PC-9 (cell line): ENCODE data around the gene ULK3.

Source experiments
- EZH2 ChIP-seq: fragments of 200-600 bp; sonication (generic); IDR thresholded peaks from 2 replicates; pipeline ENCODE4 v1.8.0; 2017; ENCODE audit warnings: antibody characterized with exemption, low read depth
- TF ChIP-seq, protein P1 (sequence below): fragments of 200-600 bp; sonication (generic); conservative IDR thresholded peaks from 2 replicates; pipeline ENCODE4 v1.6.1; 2017; ENCODE audit warnings: mixed run types, antibody characterized with exemption, mild to moderate bottlenecking, moderate library complexity

DNA sequence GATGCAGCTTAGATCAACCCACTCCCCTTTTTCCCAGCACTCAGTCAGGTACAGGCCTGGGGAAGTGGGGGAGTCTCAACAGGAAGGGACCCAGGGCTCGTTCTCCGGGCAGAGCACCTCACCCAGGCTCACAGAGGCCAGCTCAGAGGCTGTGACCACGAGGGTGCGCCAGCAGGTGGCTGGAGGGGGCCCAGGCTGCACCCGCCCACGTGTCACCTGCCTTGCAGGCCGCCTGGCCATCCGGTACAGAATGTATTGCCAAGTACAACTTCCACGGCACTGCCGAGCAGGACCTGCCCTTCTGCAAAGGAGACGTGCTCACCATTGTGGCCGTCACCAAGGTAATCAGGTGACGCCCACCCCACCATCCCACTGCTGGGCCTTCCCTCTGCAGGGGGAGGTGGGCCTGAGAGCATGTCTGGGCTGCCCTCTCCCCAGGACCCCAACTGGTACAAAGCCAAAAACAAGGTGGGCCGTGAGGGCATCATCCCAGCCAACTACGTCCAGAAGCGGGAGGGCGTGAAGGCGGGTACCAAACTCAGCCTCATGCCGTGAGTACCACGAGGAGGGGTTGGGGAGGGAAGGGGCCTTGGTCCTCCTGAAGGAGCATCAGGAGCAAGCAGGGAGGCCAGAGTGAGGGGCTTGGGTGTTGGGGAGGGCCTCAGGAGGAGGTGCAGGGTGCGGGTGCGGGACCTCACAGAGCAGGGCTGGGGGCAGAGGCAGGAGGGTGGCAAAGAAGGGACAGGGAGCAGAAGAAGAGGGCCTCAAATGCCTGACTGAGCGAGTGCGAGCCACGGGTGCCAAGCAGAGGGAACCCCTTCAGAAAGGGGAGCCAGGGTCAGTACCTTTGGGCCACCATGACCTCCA is 44.3 kb downstream of the ULK3 start:
- TF ChIP-seq, protein P1, sequence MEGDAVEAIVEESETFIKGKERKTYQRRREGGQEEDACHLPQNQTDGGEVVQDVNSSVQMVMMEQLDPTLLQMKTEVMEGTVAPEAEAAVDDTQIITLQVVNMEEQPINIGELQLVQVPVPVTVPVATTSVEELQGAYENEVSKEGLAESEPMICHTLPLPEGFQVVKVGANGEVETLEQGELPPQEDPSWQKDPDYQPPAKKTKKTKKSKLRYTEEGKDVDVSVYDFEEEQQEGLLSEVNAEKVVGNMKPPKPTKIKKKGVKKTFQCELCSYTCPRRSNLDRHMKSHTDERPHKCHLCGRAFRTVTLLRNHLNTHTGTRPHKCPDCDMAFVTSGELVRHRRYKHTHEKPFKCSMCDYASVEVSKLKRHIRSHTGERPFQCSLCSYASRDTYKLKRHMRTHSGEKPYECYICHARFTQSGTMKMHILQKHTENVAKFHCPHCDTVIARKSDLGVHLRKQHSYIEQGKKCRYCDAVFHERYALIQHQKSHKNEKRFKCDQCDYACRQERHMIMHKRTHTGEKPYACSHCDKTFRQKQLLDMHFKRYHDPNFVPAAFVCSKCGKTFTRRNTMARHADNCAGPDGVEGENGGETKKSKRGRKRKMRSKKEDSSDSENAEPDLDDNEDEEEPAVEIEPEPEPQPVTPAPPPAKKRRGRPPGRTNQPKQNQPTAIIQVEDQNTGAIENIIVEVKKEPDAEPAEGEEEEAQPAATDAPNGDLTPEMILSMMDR, result no peak
- no peak for TF ChIP-seq EZH2
